NCI-H510A treated with DMSO at 0.1 percent for 48 hours (cell line): ENCODE data around the gene INIP.

Source experiments
- DNase-seq: peaks from one replicate; lab custom pipeline; 2025; lab: John Stamatoyannopoulos, UW

Gene INIP

DNA sequence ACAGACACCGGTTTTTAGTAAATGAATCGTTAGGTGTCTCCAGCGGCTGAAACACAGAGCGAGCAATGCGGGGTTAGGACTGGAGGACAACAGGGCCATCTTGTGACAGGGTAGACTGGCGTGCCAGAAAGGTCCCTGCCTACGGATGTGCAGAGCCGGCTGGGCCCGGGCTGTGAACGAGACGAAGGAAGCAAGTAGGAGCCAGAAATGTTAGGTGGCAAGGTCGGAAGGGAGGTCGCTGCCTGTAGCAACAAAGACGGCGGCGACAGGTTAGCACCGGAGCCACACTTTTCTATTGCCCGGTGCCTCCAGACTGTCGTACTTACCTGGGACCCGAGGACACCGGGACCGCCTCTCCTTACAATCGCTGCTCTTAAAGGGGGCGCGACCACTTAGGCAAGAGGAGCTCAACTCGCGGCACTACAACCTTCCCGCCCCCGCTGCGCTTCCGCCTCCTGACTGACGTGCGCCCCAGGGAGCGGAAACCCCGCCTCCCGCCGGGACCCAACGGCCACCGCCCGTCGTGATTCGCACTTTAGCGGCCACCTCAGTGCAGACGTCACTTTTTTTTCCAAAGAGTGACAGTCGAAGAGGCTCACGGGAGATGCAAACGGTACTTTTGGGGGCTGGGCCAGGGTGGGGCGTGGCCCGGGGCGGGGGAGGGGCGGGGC is at the start of gene INIP:
INIP (minus strand) TSS at position 457 of the 671 bp plus-strand sequence. CDS start 1,632 bp downstream, outside the sequence.
- peak; percentile 91 for DNase-seq

GRCh38 chr9:112765281-112765680 is 47.4 kb upstream of the INIP start:
- DNase-seq, result no peak

GRCh38 chr9:112764837-112765236 is 46.9 kb upstream of the INIP start:
- DNase-seq, result no peak

GRCh38 chr9:112764344-112764743 is 46.4 kb upstream of the INIP start:
- DNase-seq, result no peak

GRCh38 chr9:112762726-112763518 is 45.0 kb upstream of the INIP start:
- DNase-seq, result no peak

DNA sequence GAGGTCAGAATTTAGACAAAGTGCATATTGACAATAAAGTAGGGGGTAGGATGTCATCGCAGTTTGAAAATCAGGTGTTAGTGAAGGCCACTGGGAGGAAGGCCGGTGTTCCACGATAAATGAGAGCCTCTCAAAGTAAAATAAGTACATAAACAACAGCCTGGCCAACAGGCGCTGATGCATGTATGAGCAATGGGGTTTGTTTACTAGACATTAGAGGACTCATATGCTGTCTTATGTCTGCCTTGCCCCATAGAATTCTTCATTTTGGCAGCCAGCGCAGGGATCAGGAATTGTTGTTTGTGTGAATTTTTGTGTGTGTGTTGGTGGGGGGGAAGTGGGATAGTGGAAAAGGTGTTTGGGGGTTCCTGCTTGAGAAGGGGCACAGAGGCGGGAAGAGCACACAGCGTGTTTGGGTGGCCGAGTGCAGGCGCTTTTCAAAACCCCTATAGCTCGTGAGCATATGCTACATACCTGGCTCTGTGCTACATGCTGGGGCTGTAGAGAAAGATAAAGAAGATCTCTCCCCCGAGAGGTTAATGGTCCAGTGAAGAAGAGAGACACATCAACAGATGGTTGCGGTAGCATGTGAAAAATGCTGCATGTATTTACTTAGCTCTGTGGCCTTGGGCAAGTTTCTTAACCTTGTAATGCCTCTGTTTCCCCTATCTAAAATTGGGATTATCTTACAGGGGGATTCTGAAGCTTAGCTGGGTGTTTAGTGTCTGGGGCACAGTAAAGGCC is 44.2 kb upstream of the INIP start:
- DNase-seq, result no peak

DNA sequence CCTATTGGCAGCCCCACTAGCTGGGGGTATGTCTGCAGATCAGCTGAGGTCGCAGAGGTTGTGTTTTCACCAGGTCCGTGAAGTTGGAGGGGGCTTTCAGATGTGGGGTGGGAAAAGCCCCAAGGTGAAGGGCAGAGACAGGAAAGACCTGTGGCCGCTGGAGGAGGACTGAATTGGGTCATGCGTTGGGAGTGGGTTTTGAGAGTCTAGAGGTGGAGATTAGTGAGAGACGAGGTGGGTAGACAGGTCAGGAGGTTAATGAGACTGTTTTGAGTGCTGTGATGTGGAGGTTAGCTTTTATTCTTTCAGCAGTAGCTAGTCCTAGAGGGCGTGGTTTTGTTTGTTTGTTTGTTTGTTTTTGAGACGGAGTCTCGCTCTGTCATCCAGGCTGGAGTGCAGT is 42.9 kb upstream of the INIP start:
- DNase-seq, result no peak

- no peak for DNase-seq
These were observed 40.0 kb upstream of the INIP start for GRCh38 chr9:112757940-112758339.

DNA sequence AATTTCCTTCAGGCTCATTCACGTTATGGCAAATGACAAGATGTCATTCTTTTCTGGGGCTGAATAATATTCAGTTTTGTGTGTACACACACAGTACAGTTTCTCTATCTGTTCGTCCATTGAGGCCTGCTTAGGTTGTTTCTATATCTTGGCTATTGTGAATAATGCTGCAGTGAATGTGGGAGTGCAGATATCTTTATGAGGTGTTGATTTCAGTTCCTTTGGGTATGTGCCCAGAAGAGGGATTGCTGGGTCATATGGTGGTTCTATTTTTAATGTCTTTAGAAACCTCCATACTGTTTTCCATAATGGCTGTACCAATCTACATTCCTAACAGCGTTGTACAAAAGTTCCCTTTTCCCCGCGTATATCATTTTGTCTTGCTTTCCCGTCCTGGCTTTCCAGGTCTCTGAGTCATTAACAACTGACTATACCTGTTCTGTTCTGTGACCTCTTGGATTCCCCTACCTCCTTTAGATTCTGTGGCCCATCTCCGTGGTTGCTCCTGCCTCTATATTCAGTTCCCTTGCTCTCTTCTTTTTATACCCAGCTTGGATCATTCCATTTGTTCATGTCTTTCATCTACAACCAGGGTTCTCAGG is 39.5 kb upstream of the INIP start:
- no peak for DNase-seq

- DNase-seq, result no peak
These were observed 37.8 kb upstream of the INIP start for GRCh38 chr9:112755675-112756074.

DNA sequence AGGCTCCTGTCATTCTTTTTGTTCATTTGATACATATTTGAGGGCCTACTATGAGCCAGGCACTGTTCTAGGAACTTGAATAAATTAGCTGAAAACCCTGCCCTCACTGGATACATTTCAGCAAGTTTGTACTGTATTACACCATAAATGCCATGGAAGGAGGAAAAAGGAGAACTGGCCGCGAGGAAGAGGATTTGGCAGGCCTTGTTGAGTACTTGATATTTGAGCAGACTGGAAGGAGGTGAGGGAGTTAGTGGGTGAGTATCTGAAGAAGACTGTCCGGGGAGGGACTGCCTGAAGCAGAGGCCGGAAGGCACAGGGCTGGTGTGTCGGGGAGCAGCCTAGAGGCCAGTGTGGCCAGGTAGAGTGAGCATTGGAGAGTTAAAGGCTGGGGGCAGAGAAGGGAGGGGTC is 37.1 kb upstream of the INIP start:
- DNase-seq, result no peak

- no peak for DNase-seq
These were observed 36.7 kb upstream of the INIP start for GRCh38 chr9:112754578-112754977.

DNA sequence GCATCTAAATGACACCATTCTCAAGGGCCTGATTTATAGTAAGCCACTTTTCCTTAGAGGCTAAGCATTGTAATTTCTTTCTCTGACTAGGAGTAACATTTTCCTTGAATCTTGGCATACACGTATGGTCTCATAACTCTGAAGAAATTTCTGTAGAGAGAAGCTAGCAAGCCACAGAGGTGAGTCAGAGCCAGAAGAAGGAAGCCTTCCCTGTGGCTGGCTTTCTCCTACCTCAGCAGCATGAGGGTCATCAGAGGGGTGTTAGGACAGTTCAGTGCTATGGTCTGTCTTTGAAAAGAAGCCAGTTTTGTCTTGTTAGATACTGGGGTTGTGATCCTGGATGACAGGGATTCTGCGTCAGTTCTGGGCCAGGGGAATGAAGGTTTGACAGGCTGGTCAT is 35.8 kb upstream of the INIP start:
- no peak for DNase-seq

- no peak for DNase-seq
These were observed 34.6 kb upstream of the INIP start for GRCh38 chr9:112752334-112753125.

DNA sequence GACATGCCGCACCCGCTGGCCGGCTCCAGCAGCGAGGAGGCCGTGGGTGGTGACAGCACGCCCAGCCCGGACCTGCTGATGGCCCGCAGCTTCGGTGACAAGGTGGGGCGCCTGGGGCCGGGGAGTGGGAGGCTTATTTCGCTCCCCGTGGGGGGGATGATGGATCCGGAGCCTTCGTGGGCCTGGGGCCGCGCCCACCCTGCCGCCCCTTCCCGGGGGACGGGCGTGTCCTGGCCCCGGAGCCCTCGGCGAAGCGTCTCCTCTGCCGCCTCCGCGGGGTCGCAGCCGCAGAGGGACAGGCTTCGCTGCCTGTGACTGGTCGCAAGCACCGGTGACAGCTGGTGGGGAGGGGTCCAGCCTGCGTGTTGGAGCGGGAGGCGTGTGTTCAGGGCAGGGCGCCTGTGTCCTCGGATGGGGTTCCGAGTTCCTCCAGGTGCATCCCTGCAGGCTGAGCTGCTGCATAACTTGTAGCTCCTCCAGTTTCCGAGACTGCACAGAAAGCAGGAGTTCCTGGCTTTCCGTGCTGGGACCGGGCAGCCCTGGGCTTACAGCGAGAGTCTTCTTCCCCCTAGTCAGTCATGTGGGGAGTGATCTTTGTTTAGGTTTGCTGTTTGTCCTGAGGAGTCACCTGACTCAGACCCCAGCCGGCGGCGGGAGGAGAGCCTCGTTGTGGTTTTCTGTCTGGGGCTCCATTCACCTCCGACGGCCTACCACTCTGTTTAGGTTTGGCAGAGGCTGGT is 33.3 kb upstream of the INIP start:
- peak; percentile 49 for DNase-seq

DNA sequence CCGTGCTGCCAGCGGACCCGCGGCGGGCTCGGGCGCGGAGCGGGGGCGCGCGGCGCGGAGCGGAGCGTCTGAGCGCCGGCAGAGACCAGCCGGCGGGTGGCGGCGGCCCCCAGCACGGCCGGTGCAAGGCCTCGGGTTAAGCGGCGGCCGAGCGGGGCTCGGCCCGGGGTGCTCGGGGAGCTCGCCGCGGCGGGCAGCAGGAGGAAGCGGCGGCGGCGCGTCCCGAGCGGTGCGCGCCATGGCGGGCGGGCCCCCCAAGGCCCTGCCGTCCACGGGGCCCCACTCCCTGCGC is 32.8 kb upstream of the INIP start:
- no peak for DNase-seq

- DNase-seq, result peak; percentile 73
These were observed 32.3 kb upstream of the INIP start, which contains the start of gene SNX30 for GRCh38 chr9:112750016-112750763. Gene SNX30 (plus strand): TSS chr9:112750760. CDS start chr9:112751002, 242 bp downstream.

DNA sequence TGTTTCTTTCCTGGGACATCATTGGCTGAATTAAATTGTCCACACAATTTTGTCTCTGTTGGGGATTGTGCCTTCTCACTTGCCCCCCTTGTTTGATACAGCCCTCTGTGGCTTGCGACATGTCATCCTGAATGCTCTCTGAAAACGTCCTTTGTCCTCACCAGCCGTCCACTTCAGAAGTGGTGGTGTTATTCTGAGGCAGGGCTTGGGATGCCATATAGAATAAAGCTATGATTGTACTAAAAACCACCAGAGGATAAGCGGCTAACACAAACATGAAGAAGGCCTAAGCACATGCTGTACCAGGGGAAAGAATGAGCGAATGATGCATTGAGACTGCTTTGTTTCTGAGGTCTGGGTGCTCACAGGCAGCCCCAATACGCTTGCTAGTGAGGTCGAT is 29.2 kb upstream of the INIP start:
- no peak for DNase-seq

GRCh38 chr9:112744177-112744576 is 26.3 kb upstream of the INIP start:
- DNase-seq, result no peak

DNA sequence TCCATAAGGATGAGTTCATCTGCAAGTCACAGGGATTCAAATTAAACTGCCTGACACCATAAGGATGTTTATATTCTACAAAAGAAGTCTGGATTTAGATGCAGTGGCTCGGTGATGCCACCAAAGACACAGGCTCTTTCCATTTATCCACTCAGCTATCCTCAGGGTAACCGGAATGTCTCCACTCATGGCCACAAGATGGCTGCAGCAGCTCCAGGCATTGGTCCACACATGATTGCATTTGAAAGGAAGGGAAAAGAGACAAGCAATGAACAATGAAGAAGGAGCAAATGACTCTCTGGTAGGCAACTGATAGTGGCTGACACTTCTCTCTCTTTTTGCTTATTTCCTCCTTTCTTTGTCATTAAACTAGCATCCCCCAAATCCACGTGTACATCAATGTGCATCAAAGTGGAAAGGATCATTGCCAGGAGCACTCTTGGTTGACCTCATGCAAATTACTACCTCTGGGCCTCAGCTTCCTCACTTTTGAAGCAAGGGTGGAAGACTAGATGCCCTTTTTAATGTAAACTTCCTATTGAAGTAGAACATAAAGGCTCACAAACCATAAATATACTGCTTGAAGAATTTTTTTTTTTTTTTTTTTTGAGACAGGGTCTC is 25.4 kb upstream of the INIP start:
- no peak for DNase-seq
